Esophagus squamous epithelium (tissue), 4 donors: Measurements from ENCODE around the gene DMRT1.

Experiments used
- CTCF ChIP-seq, 6 experiments: fragments of 450-650 bp in 4 of 6; fragments of 200-600 bp in 2 of 6; sonication (generic) in 2 of 6; IDR thresholded peaks; one replicate each; pipeline ENCODE4 v1.5.1; 2016 to 2019; ENCODE audit warnings: antibody characterized with exemption in 6 of 6, mild to moderate bottlenecking in 4 of 6, moderate library complexity in 4 of 6
- POLR2A ChIP-seq, 4 donors: fragments of 450-650 bp; IDR thresholded peaks; one replicate each; pipeline ENCODE4 v1.6.1; 2017; ENCODE audit warnings: antibody characterized with exemption in 4 of 4, mild to moderate bottlenecking in 4 of 4, moderate library complexity in 3 of 4

DNA sequence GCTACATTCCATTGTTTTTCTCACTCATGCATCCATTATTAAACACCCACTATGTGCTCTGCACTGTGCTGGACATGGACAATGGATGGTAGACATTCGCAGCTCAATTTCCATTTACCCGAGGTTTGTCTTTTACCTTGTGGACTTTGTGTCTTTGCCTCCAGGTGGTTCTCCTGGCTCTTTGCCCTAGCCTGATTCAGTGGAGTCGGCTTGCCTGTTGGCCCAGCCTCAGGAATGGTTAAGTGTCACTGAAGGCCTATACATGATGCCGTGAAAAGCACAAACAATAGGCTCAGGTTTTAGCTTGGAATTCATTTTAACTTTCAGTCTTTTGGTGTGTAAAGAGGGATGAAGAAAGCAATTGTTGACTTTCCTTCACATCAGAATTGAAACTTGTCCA, 118.4 kb downstream of the DMRT1 start:
- TF ChIP-seq CTCF (IDR thresholded peaks at IDR 0.05): no peak
- TF ChIP-seq POLR2A (IDR thresholded peaks at IDR 0.05): no peak
